GM23338 (cell line): ENCODE results near the gene PPIP5K2.

Experiments used
- CTCF ChIP-seq, 2 experiments: fragments of 200-600 bp in 1 of 2; sonication (generic) in 1 of 2; conservative IDR thresholded peaks; 2 replicates each; pipeline versions ENCODE4 v1.5.1 to v1.6.1; 2016 to 2017; ENCODE audit warnings: antibody characterized with exemption in 2 of 2, low read depth in 2 of 2, mild to moderate bottlenecking in 2 of 2, moderate library complexity in 1 of 2
- ETS1 ChIP-seq: IDR thresholded peaks from 2 replicates; pipeline ENCODE4 v1.6.1; 2016; ENCODE audit warnings: antibody characterized with exemption
- EZH2 ChIP-seq: fragments of 200-600 bp; sonication (generic); IDR thresholded peaks from one replicate; pipeline ENCODE4 v1.8.0; 2017; ENCODE audit warnings: antibody characterized with exemption, mild to moderate bottlenecking, low read depth; ENCODE audit not compliant: unreplicated experiment
- EZH2phosphoT487 ChIP-seq: fragments of 200-600 bp; sonication (generic); IDR thresholded peaks from one replicate; pipeline ENCODE4 v1.8.1; 2018; ENCODE audit warnings: antibody characterized with exemption; ENCODE audit not compliant: unreplicated experiment
- JUNB ChIP-seq: IDR thresholded peaks from one replicate; pipeline ENCODE4 v1.6.1; 2016; ENCODE audit warnings: antibody characterized with exemption; ENCODE audit not compliant: unreplicated experiment
- NANOG ChIP-seq: IDR thresholded peaks from 2 replicates; pipeline ENCODE4 v1.6.1; 2016; ENCODE audit warnings: antibody characterized with exemption, borderline replicate concordance
- POLR2AphosphoS5 ChIP-seq: IDR thresholded peaks from 2 replicates; pipeline ENCODE4 v1.6.1; 2016; ENCODE audit warnings: antibody characterized with exemption, low read depth
- REST ChIP-seq: IDR thresholded peaks from one replicate; pipeline ENCODE4 v1.6.1; 2018; ENCODE audit warnings: antibody characterized with exemption; ENCODE audit not compliant: unreplicated experiment
- STAT1 ChIP-seq: IDR thresholded peaks from one replicate; pipeline ENCODE4 v1.6.1; 2016; ENCODE audit warnings: antibody characterized with exemption; ENCODE audit not compliant: unreplicated experiment
- ZNF114 ChIP-seq: fragments of 250-450 bp; sonication (Bioruptor Pico); IDR thresholded peaks from 2 replicates; pipeline ENCODE4 v1.5.0; 2020; ENCODE audit warnings: mild to moderate bottlenecking, moderate library complexity
- ZNF462 ChIP-seq: fragments of 250-450 bp; sonication (Bioruptor Pico); IDR thresholded peaks from 2 replicates; pipeline ENCODE4 v1.5.0; 2020; ENCODE audit warnings: mild to moderate bottlenecking, moderate library complexity

GRCh38 chr5:103114440-103114839, 5.7 kb upstream of the PPIP5K2 start:
- TF ChIP-seq CTCF (conservative IDR thresholded peaks at IDR 0.05; ENCODE audit: low read depth in 2 of 2): no peak
- no peak for TF ChIP-seq EZH2
- TF ChIP-seq ZNF462 (CRISPR knock-in tag): no peak
- TF ChIP-seq POLR2AphosphoS5: no peak
- no peak for TF ChIP-seq EZH2phosphoT487
- TF ChIP-seq ETS1: no peak
- no peak for TF ChIP-seq STAT1
- no peak for TF ChIP-seq REST
- no peak for TF ChIP-seq ZNF114 (CRISPR knock-in tag)
- no peak for TF ChIP-seq NANOG
- no peak for TF ChIP-seq JUNB
